Measurements from ENCODE around the gene LIMS2.

The LIMS2 gene

DNA sequence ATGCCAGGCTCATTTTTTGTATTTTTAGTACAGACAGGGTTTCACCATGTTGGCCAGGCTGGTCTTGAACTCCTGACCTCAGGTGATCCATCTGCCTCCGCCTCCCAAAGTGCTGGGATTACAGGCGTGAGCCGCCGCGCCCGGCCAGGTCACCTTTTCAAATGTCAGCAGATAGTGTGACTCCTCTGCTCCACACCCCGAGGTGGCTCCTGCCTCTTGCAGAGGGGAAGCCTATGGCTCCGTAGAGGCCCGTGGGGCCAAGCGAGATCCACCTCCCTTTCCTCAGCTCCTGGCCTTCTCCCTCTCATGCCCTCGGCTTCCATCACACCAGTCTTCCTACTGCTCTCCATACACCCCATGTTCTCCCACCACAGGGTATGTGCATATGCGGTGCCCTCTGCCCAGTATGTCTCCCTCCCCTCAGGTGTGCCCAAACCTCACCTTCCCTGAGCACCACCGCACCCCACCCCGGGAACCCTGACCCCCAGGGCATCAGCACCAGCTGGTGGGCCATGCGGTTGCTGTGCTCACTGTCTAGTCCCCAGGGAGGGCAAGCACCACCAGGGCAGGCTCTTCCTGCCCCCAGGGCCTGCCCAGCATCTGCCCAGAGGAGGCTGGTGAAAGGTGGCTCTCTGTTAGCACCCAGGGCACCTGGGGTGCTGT lies 18.6 kb downstream of the LIMS2 start:
- no peak for DNase-seq

DNA sequence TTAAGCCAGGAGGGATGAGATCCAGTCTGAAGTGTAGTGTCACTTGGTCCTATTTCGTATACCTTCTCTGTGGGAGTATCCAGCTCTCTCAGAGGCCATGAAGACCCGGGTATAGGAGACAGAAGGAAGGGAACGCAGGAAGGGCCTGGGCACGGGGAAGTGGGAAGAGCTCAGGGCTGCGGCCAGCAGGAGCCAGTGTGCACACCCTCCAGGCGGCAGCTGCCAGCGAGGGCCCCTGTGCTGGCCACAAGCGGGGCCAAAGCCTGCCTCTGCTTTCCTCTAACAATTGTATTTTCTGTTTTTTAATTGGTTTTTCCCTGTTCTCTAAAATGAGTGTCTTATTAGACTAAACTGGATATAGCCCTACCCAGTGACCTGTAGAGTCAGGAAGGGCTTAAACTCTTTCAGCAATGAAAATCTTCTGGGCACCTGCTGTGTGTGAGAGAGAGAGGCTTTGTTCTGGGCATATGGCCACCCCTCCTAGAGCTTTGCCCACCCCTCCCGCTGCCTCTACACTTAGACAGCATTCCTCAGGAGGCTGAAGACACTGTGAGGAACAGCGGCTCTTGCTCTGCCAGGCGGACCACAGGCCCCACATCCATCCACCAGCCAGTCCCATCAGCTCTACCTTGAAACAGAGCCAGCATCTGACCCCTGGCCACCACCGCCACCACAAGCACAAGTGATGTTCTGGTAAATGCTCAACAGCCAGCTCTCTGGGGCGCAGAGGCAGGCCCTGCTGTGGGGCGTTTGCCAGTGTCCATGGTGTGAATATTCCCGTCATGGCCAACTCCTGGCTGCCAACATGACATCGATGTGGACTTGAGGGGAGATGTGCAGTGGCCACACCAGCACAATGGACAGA lies 19.9 kb downstream of the LIMS2 start:
- no peak for DNase-seq

GRCh38 chr2:127654838-127655175 lies 20.5 kb downstream of the LIMS2 start:
- no peak for DNase-seq

GRCh38 chr2:127654084-127654837 lies 21.1 kb downstream of the LIMS2 start:
- DNase-seq: no peak

DNA sequence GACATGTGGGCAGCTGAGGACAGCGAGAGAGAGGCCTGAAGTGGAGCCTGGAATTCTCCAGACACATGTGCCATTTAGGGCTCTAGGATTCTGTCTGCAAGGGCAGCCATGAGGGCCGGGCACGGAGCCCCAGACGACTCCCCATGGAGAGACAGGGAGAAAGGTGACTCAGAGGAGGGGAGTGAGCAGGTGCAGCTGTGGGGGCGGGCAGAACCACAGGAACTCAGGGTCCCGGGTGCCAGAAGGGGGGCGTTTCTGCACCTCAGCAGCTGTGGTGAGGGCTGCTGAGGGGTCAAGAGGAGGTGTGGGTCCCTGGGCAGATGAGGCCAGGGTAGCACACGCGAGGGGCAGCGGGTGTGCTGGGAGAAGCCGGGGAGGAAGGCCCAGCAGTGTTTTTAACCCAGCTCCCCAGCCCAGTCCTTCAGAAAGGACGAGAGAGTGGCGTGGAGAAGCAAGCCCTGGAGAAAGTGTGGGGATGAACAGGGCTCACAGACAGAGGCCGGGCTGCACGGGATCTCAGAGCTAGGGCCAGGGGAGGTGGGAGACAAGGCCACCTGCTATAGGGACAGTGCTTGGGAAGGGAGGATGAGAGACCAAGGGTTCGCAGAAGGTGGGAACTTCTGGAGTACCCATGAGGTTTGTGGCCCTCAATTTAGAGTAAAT lies 21.8 kb downstream of the LIMS2 start:
- no peak for DNase-seq

- DNase-seq: no peak
Measured at GRCh38 chr2:127652786-127653357, 22.5 kb downstream of the LIMS2 start.

DNA sequence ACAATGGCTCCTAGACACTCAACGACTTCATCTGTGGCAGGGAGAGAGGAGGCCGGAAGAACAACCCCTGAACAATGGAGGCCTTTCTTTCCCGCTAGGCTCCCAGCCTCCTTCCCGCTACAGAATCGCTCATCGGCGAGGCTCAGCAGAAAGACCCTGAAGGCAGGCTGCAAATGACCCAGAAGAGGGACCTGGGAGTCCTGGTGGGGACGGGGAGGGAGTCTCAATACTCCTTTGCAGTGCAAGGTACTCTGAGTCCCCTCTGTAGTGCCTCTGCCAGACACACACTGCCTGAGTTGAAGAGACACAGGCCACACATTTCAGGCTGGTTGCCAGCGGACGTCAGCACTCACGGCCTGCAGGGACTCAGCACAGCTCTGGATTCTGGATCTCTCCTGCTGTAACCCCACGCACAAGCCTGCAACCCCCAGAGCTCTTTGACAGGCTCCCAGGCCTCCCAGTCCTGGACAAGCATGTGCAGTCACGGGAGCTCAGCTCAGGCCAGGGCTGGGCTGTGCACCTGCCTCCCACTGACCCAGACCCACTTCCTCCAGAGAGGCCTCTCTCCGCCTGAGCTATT lies 23.3 kb downstream of the LIMS2 start:
- DNase-seq: no peak

DNA sequence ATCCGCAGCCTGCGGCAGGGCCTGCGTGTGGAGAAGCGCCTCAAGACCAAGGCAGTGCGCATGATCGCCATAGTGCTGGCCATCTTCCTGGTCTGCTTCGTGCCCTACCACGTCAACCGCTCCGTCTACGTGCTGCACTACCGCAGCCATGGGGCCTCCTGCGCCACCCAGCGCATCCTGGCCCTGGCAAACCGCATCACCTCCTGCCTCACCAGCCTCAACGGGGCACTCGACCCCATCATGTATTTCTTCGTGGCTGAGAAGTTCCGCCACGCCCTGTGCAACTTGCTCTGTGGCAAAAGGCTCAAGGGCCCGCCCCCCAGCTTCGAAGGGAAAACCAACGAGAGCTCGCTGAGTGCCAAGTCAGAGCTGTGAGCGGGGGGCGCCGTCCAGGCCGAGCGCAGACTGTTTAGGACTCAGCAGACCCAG lies 23.9 kb downstream of the LIMS2 start:
- DNase-seq: no peak

GRCh38 chr2:127650785-127651380 lies 24.4 kb downstream of the LIMS2 start:
- DNase-seq: no peak

DNA sequence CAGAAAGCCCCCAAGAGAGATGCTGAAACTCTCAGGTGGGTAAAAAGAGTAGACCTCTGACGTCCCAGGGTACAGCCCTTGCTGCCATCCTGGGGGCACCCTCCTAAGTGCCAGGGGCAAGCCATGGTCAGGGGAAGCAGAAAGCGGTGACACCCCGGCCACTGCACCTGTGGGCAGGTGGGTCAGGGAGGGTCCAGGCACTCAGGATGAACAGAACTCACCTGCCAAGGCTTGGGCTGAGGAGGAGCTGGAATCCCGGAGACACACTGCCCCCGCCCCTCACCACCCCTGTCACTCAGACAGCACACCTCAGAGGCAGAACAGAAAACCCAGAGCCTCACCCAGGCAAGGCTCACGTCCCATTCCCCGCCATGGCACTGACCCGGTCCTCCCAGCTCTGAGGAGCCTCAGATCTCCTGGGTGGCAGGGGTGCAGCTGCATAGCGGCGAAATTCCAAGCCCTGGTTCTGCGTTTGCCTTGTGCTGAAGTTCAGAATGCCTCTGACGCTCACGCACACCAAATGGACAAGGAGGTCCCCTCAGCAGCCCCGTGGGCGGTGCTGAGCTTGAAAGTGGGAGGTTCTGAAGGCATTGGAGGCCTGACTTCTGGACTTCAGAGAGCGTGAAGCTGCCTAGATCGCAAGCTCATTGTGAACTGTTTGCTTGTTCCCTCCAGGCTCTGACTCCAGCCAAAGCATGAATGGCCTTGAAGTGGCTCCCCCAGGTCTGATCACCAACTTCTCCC lies 25.1 kb downstream of the LIMS2 start:
- no peak for DNase-seq

DNA sequence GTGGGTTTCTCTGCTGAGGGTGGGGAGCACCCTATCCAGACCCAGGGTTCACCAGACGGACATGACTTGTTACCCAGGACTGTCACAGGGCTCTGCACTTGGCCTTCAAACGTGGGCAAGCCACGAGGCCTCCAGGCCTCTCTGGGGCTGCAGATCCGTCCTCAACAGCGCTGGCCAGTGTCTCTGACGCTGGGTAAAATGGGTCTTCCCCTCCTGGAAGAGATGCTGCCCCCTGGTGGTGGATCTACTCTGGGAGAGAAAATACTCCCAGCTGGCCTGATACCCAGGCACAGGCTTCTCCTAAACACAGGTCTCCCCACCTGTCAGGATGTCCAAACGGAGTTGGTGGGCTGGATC lies 25.7 kb downstream of the LIMS2 start:
- peak; percentile 81 for DNase-seq

DNA sequence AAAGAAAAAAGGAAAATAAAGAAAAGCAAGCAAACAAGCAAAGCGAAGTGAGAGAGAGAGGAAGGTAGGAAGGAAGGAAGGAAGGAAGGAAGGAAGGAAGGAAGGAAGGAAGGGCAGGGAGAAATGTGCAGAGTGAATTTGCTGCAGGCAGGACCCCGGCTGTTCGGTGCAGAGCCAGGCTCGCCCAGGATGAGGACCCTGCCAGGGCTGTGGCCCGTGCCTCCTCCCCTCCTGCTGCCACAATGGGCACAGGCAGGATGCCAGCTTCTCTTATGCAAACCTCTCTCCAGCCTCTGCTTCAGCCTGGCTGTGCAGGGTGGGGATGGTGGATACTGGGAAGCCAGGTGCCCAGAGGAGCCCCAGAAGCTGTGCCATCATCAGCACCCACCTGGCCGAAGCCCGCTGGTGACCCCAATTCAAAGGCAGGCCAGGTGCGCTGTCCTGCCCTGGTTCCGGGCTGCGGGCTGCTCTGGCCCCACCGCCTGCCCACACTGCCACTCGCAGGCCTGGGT lies 26.2 kb downstream of the LIMS2 start:
- no peak for DNase-seq

DNA sequence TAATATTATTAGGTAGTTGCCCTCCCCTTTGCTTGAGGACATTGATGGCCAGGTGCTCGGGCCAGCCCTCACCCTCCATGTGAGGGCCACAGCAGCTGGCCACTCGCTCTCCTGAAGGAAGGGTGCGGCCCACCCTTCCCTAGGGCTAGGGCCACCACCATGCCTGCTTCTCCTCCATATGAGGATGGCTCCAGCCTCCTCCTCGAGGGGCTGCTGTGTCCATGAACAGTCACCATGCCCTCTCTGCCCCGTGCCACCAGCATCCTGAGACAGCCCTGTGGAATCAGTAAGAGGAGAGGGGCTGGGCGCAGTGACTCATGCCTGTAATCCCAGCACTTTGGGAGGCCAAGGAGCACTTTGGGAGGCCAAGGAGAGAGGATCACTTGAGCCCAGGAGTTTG lies 27.0 kb downstream of the LIMS2 start:
- DNase-seq: no peak

DNA sequence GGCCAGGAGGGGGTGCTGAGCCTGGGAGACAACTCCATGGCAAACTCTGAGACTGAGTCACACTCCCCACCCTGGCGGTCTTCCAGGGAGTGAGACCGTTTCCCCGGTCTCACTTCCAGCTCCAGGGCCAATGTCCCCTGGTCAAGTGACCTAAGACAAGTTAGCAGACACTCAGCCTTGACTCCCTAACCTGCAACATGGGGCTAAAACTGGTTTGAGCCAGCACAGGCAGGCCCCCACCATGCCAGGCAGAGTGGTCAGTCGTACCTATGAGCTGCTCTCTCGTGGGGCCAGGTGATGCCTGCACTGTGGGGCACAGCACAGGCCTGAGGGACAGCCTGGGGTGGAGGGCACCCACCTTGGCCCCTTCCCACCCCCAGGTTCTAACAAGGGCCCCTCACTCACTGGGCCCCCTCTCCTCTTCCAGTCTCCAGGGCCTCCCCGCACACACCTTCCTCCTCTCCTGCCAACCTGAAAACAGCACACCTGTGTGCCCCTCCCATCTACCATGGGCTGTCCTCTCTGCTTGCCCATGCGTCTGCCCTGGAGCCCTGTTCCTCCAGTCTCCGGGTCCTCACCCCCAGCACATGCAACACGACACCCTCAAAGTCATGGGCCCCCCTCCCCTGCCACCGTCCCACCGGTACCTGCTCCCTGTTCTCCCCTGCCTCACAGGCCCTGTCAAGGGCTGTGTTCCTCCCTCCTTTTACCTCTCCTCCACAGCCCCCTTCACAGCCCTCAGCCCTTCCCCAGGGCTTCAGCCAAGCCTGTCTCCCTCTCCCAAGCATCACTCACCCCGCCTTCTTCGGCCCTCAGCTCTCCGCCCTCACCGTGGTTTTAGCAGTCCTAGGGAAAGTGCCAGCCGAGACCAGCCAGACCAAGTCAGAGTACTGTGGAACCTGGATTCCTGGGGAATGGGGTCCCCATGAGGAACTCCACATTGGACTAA lies 27.8 kb downstream of the LIMS2 start:
- DNase-seq: no peak

DNA sequence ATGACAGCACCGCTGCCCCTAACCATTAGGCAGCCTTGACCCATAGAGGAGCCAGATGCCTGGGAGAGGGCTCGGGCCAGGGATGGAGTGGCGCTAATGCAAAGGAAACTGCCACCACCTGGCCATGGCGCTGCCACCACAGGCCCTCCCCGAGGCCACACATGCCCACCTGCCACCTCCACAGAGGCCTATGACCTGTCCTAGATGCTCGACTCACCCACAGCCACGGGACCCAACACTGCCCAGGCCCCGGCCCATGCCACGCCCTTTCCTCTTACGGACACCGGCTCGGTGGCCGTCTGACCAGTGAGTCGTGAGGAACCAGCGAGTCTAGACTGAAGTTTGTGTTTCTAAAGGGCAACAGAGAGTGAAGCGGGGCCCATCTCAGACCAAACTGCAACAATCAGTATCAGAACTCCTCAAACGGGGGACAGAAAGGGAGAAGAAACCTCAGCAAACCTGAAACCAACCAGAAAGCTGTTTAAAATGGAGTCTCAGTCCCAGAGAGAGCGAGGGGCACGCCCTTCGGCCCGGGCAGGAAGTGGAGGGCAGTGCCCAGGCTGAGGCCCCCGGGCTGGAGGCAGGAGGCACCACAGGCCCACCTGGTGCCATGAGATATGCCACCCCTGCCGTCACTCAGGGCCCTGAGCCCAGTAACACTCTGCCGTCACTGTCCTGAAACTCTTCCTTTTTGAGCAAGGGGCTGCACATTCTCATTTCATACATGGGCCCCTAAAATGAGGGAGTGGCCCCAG lies 28.7 kb downstream of the LIMS2 start:
- no peak for DNase-seq

- DNase-seq: no peak
Measured at GRCh38 chr2:127645395-127646291, 29.7 kb downstream of the LIMS2 start, which contains the start of gene GPR17. Gene GPR17 (plus strand): TSS chr2:127646153. CDS start chr2:127650736, 4,583 bp downstream.

GRCh38 chr2:127645026-127645394 lies 30.3 kb downstream of the LIMS2 start:
- no peak for DNase-seq
